Stimulated activated CD8-positive, alpha-beta memory T cell treated with anti-CD3 and anti-CD28 coated beads, Interleukin-15, amount 100 ng/mL, for 4 hours (primary cell): ENCODE results near the gene TRAP1.
"Not testable (repeated sequence)": the region's sequence is repeated elsewhere in the genome, so short reads cannot be mapped to it uniquely, and the experiment has no call there.

Experiments used
- DNase-seq, 2 donors: peaks; one replicate each; pipeline ENCODE4 v3.0.0-alpha.2; 2020; ENCODE audit warnings: low read depth in 2 of 2

The TRAP1 gene

GRCh38 chr16:3612510-3613466 lies 104.5 kb downstream of the TRAP1 start:
- no peak for DNase-seq

GRCh38 chr16:3611146-3611975 lies 106.0 kb downstream of the TRAP1 start, which contains the start of gene SLX4:
Gene SLX4 (minus strand): TSS chr16:3611606. CDS start chr16:3608964, 2,642 bp downstream.
- peak; percentile 76 to 86 for DNase-seq

DNA sequence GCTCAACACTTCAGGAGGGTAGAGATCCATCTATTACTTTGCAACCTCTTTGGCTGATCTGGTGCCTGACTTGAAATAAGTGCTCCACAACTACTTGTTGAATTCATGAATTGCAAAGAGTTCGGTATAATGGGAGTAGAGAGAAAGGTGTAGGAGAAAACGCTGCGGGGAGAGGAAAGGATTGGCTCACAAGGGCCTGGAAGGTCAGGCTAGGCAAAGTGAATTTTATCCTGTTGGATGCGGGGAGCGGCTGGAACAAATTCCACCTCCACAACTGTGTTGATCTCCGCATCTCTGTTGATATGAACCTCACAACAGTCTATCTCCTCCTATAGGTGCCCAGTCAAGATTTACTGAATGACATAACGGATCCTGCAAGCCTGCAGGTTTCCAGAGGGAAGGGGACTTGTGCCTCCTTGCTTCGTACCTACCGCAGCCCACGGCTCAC lies 106.6 kb downstream of the TRAP1 start:
- DNase-seq: no peak

GRCh38 chr16:3609895-3610697 lies 107.2 kb downstream of the TRAP1 start:
- DNase-seq: no peak

DNA sequence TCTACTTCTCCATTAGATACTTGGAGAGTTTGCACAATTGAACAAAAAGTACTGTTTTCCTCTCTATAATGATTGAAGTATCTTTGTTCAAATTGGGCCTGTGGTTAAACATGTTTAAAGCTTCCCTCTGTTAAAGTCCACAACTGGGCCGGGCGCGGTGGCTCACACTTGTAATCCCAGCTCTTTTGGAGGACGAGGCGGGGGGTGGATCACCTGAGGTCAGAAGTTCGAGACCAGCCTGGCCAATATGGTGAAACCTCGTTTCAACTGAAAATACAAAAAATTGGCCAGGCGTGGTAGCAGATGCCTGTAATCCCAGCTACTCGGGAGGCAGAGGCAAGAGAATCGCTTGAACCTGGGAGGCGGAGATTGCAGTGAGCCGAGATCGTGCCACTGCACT lies 108.3 kb downstream of the TRAP1 start:
- not testable (repeated sequence) for DNase-seq

GRCh38 chr16:3608069-3608468 lies 109.3 kb downstream of the TRAP1 start:
- DNase-seq: no peak
